ENCODE results near the gene PRKCQ. TPM values are rescaled to one million over a fixed set of nuclear protein-coding genes. Genes with fewer than 3 reads are reported as not detected.
"Not testable (repeated sequence)": the region's sequence is repeated elsewhere in the genome, so short reads cannot be mapped to it uniquely, and the experiment has no call there.

Gene PRKCQ
- total RNA-seq, 2 donors from 2014 or later, result 55.3 to 79.0 TPM

DNA sequence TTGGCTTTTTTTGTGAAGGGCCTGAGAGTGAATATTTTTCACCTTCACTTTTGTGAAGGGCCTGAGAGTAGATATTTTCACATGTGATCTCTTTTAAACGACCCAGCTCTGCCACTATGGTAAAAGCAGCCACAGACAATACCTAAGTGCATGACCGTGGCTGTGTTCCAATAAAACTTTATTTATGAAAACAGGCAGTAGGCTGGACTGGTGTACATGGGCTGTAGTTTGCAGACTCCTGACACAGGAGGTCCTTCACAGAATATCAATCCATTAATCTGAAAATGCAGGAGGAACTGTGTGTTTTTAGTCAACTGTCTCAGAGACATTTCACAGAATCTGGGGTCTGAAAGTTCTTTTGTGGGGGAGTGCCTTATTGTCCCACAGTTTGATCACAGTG is 186.9 kb downstream of the PRKCQ start:
- DNase-seq (ENCODE audit: low spot score), result no peak
- no peak for ATAC-seq
- H3K4me3 Mint-ChIP-seq, result no peak overlapping the region
- H3K4me1 Mint-ChIP-seq (ENCODE audit: low read depth in 2 of 2), result peaks cover 8 to 17% of the 10 kb centered on the region in 2 donors
- peaks cover 30% of the 10 kb centered on the region for H3K36me3 Mint-ChIP-seq
- H3K9me3 Mint-ChIP-seq, result peaks cover 3% of the 10 kb centered on the region
- H3K27ac Mint-ChIP-seq, result no peak overlapping the region
- H3K27me3 Mint-ChIP-seq, result no peaks in the 10 kb centered on the region

DNA sequence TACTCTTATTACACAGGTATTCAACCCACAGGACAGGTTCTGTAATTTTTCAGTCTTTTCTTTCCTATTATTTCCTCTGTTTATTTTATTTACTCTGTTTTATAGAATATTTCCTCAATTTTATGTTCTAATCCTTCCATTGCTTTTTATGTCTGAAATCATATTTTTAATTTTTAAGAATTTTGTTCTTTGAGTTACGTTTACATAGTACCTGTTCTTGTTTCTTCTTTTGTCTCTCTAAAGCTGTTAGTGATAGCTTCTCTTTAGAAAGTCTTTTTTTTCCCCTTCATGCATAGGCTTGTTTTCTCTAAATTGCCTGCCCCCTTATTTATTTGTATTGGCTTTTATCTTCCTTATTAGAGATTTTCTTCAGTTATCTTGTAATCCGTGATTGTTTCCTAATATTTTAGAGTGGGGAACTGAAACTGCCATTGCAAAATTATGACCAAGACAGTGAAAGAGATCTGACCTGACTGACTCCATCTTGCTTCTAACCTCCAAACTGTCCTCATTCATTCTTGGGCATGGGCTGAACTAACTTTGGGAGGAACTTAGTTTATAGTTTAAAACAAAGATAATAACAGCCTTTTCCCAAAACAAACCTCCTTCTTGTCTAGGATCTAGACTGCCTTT is 189.7 kb downstream of the PRKCQ start:
- peaks cover 0 to 3% of the 10 kb centered on the region in 2 donors for H3K4me1 Mint-ChIP-seq (ENCODE audit: low read depth in 2 of 2)
- H3K27me3 Mint-ChIP-seq, result no peaks in the 10 kb centered on the region
- no peak overlapping the region for H3K4me3 Mint-ChIP-seq
- ATAC-seq, result no peak
- peaks cover 3% of the 10 kb centered on the region for H3K9me3 Mint-ChIP-seq
- DNase-seq (ENCODE audit: low spot score), result no peak
- no peak overlapping the region for H3K27ac Mint-ChIP-seq
- H3K36me3 Mint-ChIP-seq, result peaks cover 25% of the 10 kb centered on the region

DNA sequence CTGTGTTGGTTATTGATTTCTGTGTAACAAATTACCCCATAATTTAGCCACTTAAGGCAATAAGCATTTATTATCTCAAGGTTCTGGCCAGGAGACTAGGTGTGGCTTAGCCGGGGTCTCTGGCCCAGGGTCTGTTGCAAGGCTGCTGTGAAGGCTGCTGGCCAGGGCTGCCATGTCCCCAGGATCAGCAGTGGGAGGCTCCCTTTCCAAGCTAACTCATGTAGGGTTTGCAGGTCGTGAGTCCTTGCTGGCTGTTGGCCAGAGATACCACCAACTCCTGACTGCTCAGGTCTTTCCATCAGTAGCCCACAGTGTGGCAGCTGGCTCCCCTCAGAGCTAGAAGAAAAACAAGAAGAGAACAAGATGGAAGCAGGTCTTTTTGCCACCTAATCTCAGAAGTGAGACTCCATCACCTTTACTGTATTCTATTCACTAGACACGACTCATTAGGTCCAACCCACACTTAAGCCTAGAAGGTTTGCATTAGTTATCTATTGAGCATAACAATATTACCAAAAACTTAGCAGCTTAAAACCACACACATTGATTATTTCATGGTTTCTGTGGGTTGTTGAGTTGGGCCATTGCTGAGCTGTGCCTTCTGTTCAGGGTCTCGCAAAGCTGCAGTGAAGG is 191.7 kb downstream of the PRKCQ start:
- peak overlapping the region in 1 of 2 donors; percentile 6 for H3K27ac Mint-ChIP-seq
- no peak for DNase-seq (ENCODE audit: low spot score)
- ATAC-seq, result peak; percentile 31 to 45
- H3K4me1 Mint-ChIP-seq (ENCODE audit: low read depth in 2 of 2), result peaks cover 0 to 3% of the 10 kb centered on the region in 2 donors
- H3K4me3 Mint-ChIP-seq, result no peak overlapping the region
- peaks cover 3% of the 10 kb centered on the region for H3K9me3 Mint-ChIP-seq
- H3K27me3 Mint-ChIP-seq, result no peaks in the 10 kb centered on the region
- H3K36me3 Mint-ChIP-seq, result peaks cover 25% of the 10 kb centered on the region

DNA sequence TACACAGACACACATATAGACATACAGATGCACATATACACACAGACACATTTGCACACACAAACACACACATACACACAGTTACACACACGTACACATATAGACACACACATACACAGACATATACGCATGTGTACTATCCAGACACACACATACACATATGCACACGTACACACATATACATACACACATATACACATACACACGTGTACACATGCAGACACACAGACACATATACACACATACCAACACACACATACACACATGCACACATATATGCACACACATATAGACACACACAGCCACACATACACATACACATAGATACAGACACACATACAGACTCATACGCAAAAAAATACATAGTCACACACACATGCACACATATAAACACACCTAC is 193.1 kb downstream of the PRKCQ start:
- DNase-seq (ENCODE audit: low spot score) (no peak), ATAC-seq (peak; percentile 6 to 21)
- peaks cover 24% of the 10 kb centered on the region for H3K36me3 Mint-ChIP-seq
- H3K27me3 Mint-ChIP-seq, result no peaks in the 10 kb centered on the region
- H3K9me3 Mint-ChIP-seq, result peaks cover 3% of the 10 kb centered on the region
- H3K27ac Mint-ChIP-seq, result no peak overlapping the region
- no peak overlapping the region for H3K4me3 Mint-ChIP-seq
- H3K4me1 Mint-ChIP-seq (ENCODE audit: low read depth in 2 of 2), result peaks cover 9 to 10% of the 10 kb centered on the region in 2 donors

DNA sequence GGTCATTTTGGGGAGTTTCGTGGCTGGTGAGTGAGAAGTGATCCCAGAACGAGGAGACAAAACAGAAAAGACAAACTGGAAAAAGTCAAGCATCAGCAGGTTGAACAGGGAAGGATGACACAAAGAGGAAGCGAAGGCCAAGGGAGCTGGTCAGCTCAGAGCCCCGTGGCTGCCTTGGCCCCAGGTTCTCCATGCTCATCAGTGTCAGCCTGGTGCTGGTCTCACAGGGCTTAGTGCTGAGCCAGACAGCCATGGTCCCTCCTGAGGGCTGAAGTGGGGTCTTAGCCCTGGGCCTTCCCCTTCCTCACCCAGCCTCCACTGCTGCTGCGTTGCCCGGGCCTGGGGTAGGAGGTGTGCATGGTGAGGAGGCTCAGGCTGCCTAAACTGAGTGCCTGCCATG is 193.7 kb downstream of the PRKCQ start:
- Mint-ChIP-seq H3K36me3 (peaks cover 19% of the 10 kb centered on the region), H3K9me3 (peaks cover 3% of the 10 kb centered on the region), H3K27me3 (no peaks in the 10 kb centered on the region), H3K4me1 (ENCODE audit: low read depth in 2 of 2) (peaks cover 11 to 13% of the 10 kb centered on the region in 2 donors), H3K27ac (no peak overlapping the region), H3K4me3 (no peak overlapping the region)
- ATAC-seq, result peak in 1 of 2 donors; percentile 28
- DNase-seq (ENCODE audit: low spot score), result no peak

DNA sequence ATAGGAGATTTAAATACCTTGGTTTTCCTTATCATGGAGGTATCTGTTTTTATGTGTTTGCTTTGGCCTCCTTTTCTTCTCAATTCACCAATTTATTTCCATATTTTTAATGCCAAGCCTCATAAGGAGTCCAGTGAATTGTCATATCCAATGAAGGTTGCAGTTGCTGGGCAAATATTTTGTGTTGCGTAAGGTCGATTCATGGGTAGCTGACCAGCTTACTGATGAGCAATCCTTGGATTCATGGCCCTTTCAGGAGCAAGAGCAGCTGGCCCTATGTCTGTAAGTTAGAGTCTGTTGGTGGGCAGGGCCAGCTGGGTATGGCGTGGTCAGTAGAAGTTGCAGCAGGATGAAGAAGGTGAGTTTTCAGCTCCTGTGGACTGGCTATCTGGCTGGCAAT is 194.4 kb downstream of the PRKCQ start:
- Mint-ChIP-seq H3K27ac (no peak overlapping the region), H3K9me3 (peaks cover 6% of the 10 kb centered on the region), H3K36me3 (peaks cover 20% of the 10 kb centered on the region), H3K4me1 (ENCODE audit: low read depth in 2 of 2) (peaks cover 11 to 13% of the 10 kb centered on the region in 2 donors), H3K4me3 (no peak overlapping the region), H3K27me3 (peaks cover 0 to 3% of the 10 kb centered on the region in 2 donors)
- no peak for DNase-seq (ENCODE audit: low spot score)
- no peak for ATAC-seq

DNA sequence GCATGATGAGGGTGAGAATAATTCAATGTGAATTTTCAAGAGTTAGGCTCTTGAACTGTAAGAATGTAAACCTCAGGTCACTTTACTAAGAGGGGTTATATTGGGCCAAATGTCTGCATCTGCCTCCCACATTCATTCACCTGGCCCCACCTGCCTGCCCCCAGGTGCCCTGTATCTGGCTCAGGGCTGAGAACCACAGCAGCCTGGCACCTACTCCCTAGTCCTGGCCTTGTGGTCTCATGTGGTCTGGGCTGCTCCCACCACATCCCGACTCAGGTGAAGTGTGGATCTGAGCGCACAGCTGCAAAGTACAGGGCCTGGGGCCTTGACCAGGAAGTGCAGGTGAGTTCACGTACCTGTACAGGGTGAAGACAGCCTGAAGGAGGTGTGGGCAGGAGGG is 195.2 kb downstream of the PRKCQ start:
- DNase-seq (ENCODE audit: low spot score), result no peak
- H3K9me3 Mint-ChIP-seq, result peaks cover 6% of the 10 kb centered on the region
- ATAC-seq, result no peak
- no peak overlapping the region for H3K27ac Mint-ChIP-seq
- peaks cover 11 to 13% of the 10 kb centered on the region in 2 donors for H3K4me1 Mint-ChIP-seq (ENCODE audit: low read depth in 2 of 2)
- H3K27me3 Mint-ChIP-seq, result peaks cover 0 to 3% of the 10 kb centered on the region in 2 donors
- peaks cover 22% of the 10 kb centered on the region for H3K36me3 Mint-ChIP-seq
- no peak overlapping the region for H3K4me3 Mint-ChIP-seq

DNA sequence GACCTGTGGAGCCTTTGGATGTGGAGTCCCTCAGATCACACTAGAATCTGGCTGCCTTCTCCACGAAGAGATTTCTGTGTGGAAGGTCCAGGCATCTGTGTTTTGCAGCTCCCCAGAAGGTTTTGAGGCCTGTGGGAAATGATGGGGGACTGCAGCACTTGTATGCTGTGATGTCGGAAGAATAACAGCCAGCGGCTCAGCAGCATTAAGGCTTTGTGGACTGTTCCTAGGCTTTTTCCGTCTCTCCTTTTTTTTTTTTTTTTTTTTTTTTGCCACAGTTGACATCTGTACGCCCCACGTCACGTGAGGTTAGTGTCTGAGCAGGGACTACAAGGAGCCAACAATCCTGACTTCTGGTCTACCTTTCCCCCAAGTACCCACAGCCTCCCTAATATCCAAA is 196.0 kb downstream of the PRKCQ start:
- peaks cover 25% of the 10 kb centered on the region for H3K36me3 Mint-ChIP-seq
- peaks cover 0 to 3% of the 10 kb centered on the region in 2 donors for H3K27me3 Mint-ChIP-seq
- ATAC-seq, result no peak
- peaks cover 11 to 13% of the 10 kb centered on the region in 2 donors for H3K4me1 Mint-ChIP-seq (ENCODE audit: low read depth in 2 of 2)
- no peak overlapping the region for H3K4me3 Mint-ChIP-seq
- no peak overlapping the region for H3K27ac Mint-ChIP-seq
- DNase-seq (ENCODE audit: low spot score), result no peak
- H3K9me3 Mint-ChIP-seq, result peaks cover 6% of the 10 kb centered on the region

DNA sequence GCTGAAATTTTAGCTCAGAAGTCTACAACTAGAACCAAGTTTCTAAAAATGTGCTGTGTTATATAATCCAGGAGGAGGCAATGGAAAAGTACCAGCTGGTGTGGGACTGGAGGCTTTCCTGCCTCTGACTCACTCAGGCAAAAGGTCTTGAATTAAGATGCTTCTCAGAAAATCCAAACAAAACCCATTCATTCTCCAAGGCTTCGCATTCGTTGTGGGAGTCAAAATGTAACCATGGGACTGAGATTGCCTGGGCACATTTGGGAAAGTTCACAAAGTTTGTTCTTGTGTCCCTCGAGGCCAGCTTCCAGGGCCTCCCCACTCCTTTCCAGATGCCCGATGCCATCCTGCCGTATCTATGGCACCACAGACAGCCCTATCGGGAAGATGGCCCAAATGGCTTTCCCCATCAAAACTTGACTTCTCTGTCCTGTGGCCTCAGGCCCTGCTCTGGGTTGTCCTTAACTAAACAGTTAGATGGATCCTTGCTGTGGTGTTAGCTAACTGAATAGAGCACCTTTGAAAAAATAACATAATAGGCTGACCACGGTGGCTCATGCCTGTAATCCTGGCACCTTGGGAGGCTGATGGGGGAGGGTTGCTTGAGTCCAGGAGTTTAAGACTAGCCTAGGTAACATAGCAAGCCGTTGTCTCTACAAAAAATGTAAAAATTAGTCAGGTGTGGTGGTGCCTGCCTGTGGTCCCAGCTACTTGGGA is 196.8 kb downstream of the PRKCQ start:
- ATAC-seq, result no peak
- Mint-ChIP-seq H3K27ac (no peak overlapping the region), H3K9me3 (peaks cover 10% of the 10 kb centered on the region), H3K4me1 (ENCODE audit: low read depth in 2 of 2) (peaks cover 11 to 13% of the 10 kb centered on the region in 2 donors), H3K4me3 (no peak overlapping the region), H3K36me3 (peaks cover 32% of the 10 kb centered on the region), H3K27me3 (peaks cover 0 to 3% of the 10 kb centered on the region in 2 donors)
- DNase-seq (ENCODE audit: low spot score), result no peak

DNA sequence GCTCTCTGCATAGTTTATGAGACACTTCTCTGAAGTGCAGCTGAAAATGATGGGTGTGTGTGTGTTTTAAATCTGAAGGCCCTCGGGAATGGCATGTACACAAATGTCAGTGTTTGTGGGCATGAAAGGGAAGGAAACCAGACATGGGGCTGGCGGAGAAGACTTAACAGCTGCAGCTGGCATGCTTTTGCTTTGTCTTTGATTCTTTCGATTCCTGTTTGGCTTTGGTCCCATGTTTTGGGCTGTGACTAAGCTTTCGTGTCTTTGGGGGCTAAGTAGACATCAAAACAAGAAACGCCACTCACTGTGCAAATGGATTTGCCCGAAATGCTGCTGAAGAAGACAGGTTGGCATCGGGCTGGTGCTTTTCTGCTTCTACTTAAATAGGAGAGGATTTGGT is 198.0 kb downstream of the PRKCQ start:
- DNase-seq (ENCODE audit: low spot score), result no peak
- Mint-ChIP-seq H3K9me3 (peaks cover 10% of the 10 kb centered on the region), H3K27me3 (peaks cover 0 to 3% of the 10 kb centered on the region in 2 donors), H3K4me1 (ENCODE audit: low read depth in 2 of 2) (peaks cover 11 to 13% of the 10 kb centered on the region in 2 donors), H3K27ac (peak overlapping the region; percentile 13 to 68), H3K36me3 (peaks cover 41% of the 10 kb centered on the region), H3K4me3 (peak overlapping the region; percentile 71)
- peak in 1 of 2 donors; percentile 56 for ATAC-seq

DNA sequence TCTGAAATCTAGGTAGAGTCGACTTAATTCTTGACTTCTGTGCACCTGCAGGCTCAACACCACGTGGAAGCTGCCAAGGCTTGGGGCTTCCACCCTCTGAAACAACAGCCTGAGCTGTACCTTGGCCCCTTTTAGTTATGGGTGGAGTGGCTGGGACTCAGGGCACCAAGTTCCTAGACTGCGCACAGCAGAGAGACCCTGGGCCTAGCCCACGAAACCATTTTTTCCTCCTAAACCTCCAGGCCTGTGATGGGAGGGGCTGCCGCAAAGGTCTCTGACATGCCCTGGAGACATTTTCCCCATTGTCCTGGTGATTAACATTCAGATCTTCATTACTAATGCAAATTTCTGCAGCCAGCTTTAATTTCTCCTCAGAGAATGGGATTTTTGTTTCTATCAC is 199.6 kb downstream of the PRKCQ start:
- not testable (repeated sequence) for DNase-seq (ENCODE audit: low spot score); ATAC-seq; H3K9me3 Mint-ChIP-seq; H3K27me3 Mint-ChIP-seq; H3K27ac Mint-ChIP-seq; H3K4me3 Mint-ChIP-seq
- H3K4me1 Mint-ChIP-seq (ENCODE audit: low read depth in 2 of 2), result peaks cover 11 to 13% of the 10 kb centered on the region in 2 donors
- H3K36me3 Mint-ChIP-seq, result peaks cover 41% of the 10 kb centered on the region

DNA sequence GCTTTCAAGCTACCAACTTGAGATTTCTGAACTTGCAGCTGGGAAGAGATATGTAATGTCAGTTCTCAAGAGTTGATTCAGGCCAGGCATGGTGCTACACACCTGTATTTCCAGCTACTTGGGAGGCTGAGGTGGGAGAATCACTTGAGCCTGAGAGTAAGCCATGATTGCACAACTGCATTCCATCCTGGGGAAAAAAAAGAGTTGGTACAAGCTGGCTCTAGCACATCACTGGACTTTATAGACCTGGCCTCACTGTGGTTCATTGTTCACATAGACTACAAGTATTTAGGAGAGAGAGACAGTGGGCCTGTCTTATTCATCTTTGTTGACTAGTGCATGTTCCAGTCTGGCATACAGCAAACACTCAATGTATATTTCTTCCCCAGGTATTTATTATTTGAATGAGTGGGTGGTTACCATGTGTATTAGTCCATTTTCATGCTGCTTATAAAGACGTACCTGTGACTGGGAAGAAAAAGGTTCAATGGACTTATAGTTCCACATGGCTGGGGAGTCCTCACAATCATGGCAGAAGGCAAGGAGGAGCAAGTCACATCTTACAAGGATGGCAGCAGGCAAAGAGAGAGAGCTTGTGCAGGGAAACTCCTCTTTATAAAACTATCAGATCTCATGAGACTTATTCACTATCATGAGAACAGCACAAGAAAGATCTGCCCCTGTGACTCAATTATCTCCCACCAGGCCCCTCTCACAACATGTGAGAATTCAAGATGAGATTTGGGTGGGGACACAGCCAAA is 200.9 kb downstream of the PRKCQ start:
- no peak for DNase-seq (ENCODE audit: low spot score)
- Mint-ChIP-seq H3K27ac (no peak overlapping the region), H3K4me1 (ENCODE audit: low read depth in 2 of 2) (peaks cover 11 to 13% of the 10 kb centered on the region in 2 donors), H3K9me3 (peaks cover 10% of the 10 kb centered on the region), H3K36me3 (peaks cover 41% of the 10 kb centered on the region), H3K27me3 (peaks cover 0 to 3% of the 10 kb centered on the region in 2 donors), H3K4me3 (no peak overlapping the region)
- ATAC-seq, result no peak
